ENCODE measurements around the gene CCL5. TPM values are rescaled to one million over a fixed set of nuclear protein-coding genes. Genes with fewer than 3 reads are reported as not detected.

CCL5 gene
- total RNA-seq, 1 donor: 0.36 TPM

GRCh38 chr17:35892091-35893035 is 12.2 kb upstream of the CCL5 start:
- H4K20me1 ChIP-seq (ENCODE audit: insufficient read depth, low read length): no peaks in the 10 kb centered on the region
- H3K9me3 ChIP-seq (ENCODE audit: low read depth, low read length): no peaks in the 10 kb centered on the region
- TF ChIP-seq, protein P1, sequence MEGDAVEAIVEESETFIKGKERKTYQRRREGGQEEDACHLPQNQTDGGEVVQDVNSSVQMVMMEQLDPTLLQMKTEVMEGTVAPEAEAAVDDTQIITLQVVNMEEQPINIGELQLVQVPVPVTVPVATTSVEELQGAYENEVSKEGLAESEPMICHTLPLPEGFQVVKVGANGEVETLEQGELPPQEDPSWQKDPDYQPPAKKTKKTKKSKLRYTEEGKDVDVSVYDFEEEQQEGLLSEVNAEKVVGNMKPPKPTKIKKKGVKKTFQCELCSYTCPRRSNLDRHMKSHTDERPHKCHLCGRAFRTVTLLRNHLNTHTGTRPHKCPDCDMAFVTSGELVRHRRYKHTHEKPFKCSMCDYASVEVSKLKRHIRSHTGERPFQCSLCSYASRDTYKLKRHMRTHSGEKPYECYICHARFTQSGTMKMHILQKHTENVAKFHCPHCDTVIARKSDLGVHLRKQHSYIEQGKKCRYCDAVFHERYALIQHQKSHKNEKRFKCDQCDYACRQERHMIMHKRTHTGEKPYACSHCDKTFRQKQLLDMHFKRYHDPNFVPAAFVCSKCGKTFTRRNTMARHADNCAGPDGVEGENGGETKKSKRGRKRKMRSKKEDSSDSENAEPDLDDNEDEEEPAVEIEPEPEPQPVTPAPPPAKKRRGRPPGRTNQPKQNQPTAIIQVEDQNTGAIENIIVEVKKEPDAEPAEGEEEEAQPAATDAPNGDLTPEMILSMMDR (IDR thresholded peaks at IDR 0.05; ENCODE audit: extremely low read depth, low read depth, low read length): no peak
- H3K79me2 ChIP-seq (ENCODE audit: insufficient read depth, low read length): no peaks in the 10 kb centered on the region
- no peak overlapping the region for H3K4me3 ChIP-seq (ENCODE audit: insufficient read depth, low read length)
- DNase-seq (ENCODE audit: insufficient read length, low spot score, missing footprints): peak; percentile 82
- H3K4me2 ChIP-seq (ENCODE audit: insufficient read depth, low read length): peak overlapping the region; percentile 23
- H2AFZ ChIP-seq (ENCODE audit: low read length): no peak overlapping the region
- H3K4me1 ChIP-seq (ENCODE audit: insufficient read depth, low read length): peaks cover 32% of the 10 kb centered on the region
- H3K36me3 ChIP-seq (ENCODE audit: insufficient read depth, low read length): no peaks in the 10 kb centered on the region
- peak overlapping the region; percentile 22 for H3K27ac ChIP-seq (ENCODE audit: low read depth, low read length)
- no peaks in the 10 kb centered on the region for H3K27me3 ChIP-seq (ENCODE audit: insufficient read depth, low read length)

- H3K27me3 ChIP-seq (ENCODE audit: insufficient read depth, low read length): no peaks in the 10 kb centered on the region
These were observed 11.1 kb upstream of the CCL5 start for GRCh38 chr17:35891269-35891668.

GRCh38 chr17:35890774-35891155 is 10.6 kb upstream of the CCL5 start:
- Histone ChIP-seq H3K27me3 (ENCODE audit: insufficient read depth, low read length) (no peaks in the 10 kb centered on the region), H3K27ac (ENCODE audit: low read depth, low read length) (no peak overlapping the region), H3K79me2 (ENCODE audit: insufficient read depth, low read length) (no peaks in the 10 kb centered on the region), H2AFZ (ENCODE audit: low read length) (no peak overlapping the region), H3K4me3 (ENCODE audit: insufficient read depth, low read length) (no peak overlapping the region), H3K36me3 (ENCODE audit: insufficient read depth, low read length) (no peaks in the 10 kb centered on the region), H3K4me1 (ENCODE audit: insufficient read depth, low read length) (peaks cover 25% of the 10 kb centered on the region), H3K9me3 (ENCODE audit: low read depth, low read length) (no peaks in the 10 kb centered on the region), H3K4me2 (ENCODE audit: insufficient read depth, low read length) (no peak overlapping the region), H4K20me1 (ENCODE audit: insufficient read depth, low read length) (no peaks in the 10 kb centered on the region)
- no peak for DNase-seq (ENCODE audit: insufficient read length, low spot score, missing footprints)
- TF ChIP-seq, protein P1 (IDR thresholded peaks at IDR 0.05; ENCODE audit: extremely low read depth, low read depth, low read length): no peak

More at GRCh38 chr17:35891269-35891668, 11.1 kb upstream of the CCL5 start:
- no peak overlapping the region for H3K4me3 ChIP-seq (ENCODE audit: insufficient read depth, low read length)
- no peaks in the 10 kb centered on the region for H3K79me2 ChIP-seq (ENCODE audit: insufficient read depth, low read length)
- no peak overlapping the region for H3K27ac ChIP-seq (ENCODE audit: low read depth, low read length)
- H4K20me1 ChIP-seq (ENCODE audit: insufficient read depth, low read length): no peaks in the 10 kb centered on the region
- DNase-seq (ENCODE audit: insufficient read length, low spot score, missing footprints): no peak
- H3K4me2 ChIP-seq (ENCODE audit: insufficient read depth, low read length): no peak overlapping the region
- H3K9me3 ChIP-seq (ENCODE audit: low read depth, low read length): no peaks in the 10 kb centered on the region
- peaks cover 30% of the 10 kb centered on the region for H3K4me1 ChIP-seq (ENCODE audit: insufficient read depth, low read length)
- TF ChIP-seq, protein P1 (IDR thresholded peaks at IDR 0.05; ENCODE audit: extremely low read depth, low read depth, low read length): no peak
- H2AFZ ChIP-seq (ENCODE audit: low read length): no peak overlapping the region
- H3K36me3 ChIP-seq (ENCODE audit: insufficient read depth, low read length): no peaks in the 10 kb centered on the region

Measured in osteoblast (primary cell).